SU-DHL-6 (cell line): Measurements from ENCODE around the gene MED12L.
A peak's percentile ranks its signal among the peaks of the same experiment; 100 is the strongest.

Experiments used
- H2AFZ ChIP-seq: fragments of 200-600 bp; sonication (generic); 2 replicates; pipeline ENCODE4 v1.6.1; 2014; ENCODE audit warnings: low read depth, mild to moderate bottlenecking, moderate library complexity, mixed read lengths, antibody characterized with exemption, low read length; ENCODE audit not compliant: severe bottlenecking
- H3F3A ChIP-seq: fragments of 200-600 bp; shearing (Covaris generic); 2 replicates; pipeline ENCODE4 v1.6.0; 2016; ENCODE audit warnings: antibody characterized with exemption, mild to moderate bottlenecking; ENCODE audit not compliant: insufficient read depth
- H3K27ac ChIP-seq: fragments of 200-600 bp; sonication (generic); 2 replicates; pipeline ENCODE4 v1.5.1; 2016; ENCODE audit warnings: low read depth, mild to moderate bottlenecking, low read length, moderate library complexity, mixed read lengths
- H3K27me3 ChIP-seq: fragments of 200-600 bp; sonication (generic), shearing (Covaris generic); 2 replicates; pipeline ENCODE4 v1.6.0; 2014; ENCODE audit warnings: mild to moderate bottlenecking, low read length
- H3K36me3 ChIP-seq: fragments of 200-600 bp; sonication (generic); 2 replicates; pipeline ENCODE4 v1.6.1; 2014; ENCODE audit warnings: mild to moderate bottlenecking, low read length, mixed read lengths
- H3K4me2 ChIP-seq: fragments of 300-600, 200-600 bp; shearing (Covaris generic), sonication (generic); 2 replicates; pipeline ENCODE4 v1.6.0; 2014; ENCODE audit warnings: low read length, low read depth, mild to moderate bottlenecking; ENCODE audit not compliant: poor library complexity, severe bottlenecking
- H3K4me3 ChIP-seq: fragments of 200-600 bp; sonication (generic); 2 replicates; pipeline ENCODE4 v1.5.1; 2014; ENCODE audit warnings: antibody characterized with exemption, low read length, mild to moderate bottlenecking, mixed read lengths; ENCODE audit not compliant: insufficient read depth, poor library complexity, severe bottlenecking
- H3K79me2 ChIP-seq: fragments of 200-600 bp; sonication (generic); 2 replicates; pipeline ENCODE4 v1.6.1; 2014; ENCODE audit warnings: mild to moderate bottlenecking, low read length, moderate library complexity; ENCODE audit not compliant: insufficient read depth
- H3K9ac ChIP-seq: fragments of 200-600 bp; sonication (generic); 2 replicates; pipeline ENCODE4 v1.7.0; 2014; ENCODE audit warnings: mild to moderate bottlenecking, low read length
- H3K9me2 ChIP-seq: fragments of 200-600 bp; sonication (generic); replicated peaks from 2 replicates; pipeline ENCODE4 v1.6.1; 2014; ENCODE audit warnings: low read length; ENCODE audit not compliant: insufficient read depth
- H3K9me3 ChIP-seq: fragments of 200-600 bp; sonication (generic); 2 replicates; pipeline ENCODE4 v1.6.1; 2014; ENCODE audit warnings: low read length, mixed read lengths; ENCODE audit not compliant: insufficient read depth
- H4K20me1 ChIP-seq: fragments of 200-600 bp; sonication (generic); 2 replicates; pipeline ENCODE4 v1.6.1; 2014; ENCODE audit warnings: low read depth, mild to moderate bottlenecking, antibody characterized with exemption, low read length, moderate library complexity, mixed read lengths
- EZH2phosphoT487 ChIP-seq: fragments of 200-600 bp; sonication (generic), shearing (Covaris generic); conservative IDR thresholded peaks from 2 replicates; pipeline ENCODE4 v1.6.1; 2018; ENCODE audit warnings: mild to moderate bottlenecking, antibody characterized with exemption, low read length, moderate library complexity, mixed read lengths
- TF ChIP-seq, protein P1 (sequence below): fragments of 200-600 bp; sonication (generic); IDR thresholded peaks from one replicate; pipeline ENCODE4 v1.5.1; 2017; ENCODE audit warnings: antibody characterized with exemption, mild to moderate bottlenecking, low read length, moderate library complexity; ENCODE audit not compliant: insufficient read depth, poor library complexity, severe bottlenecking

The MED12L gene

DNA sequence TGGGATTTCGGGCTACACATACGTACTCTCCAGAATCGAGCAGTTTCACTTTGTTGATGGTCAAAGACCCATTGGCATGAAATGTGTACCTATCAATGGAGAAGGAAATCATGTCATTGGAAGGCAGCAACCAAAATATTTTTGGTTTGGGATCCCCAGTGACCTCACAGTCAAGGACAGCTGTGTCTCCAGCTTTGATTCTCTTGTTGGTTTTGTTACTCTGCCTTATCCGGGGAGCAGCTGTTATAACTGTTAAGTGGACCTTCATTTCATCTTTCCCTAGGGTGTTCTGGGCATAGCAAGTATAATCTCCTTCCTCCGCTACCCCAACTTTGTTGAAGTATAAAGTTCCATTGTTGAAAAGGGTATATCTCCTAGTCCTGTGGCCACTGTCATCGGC lies 352.4 kb downstream of the MED12L start:
- Histone ChIP-seq H3K9me3 (no peaks in the 10 kb centered on the region), H2AFZ (no peak overlapping the region), H3F3A (0 out of 2 replicates have a peak, but pooled peaks cover 3% of the 10 kb centered on the region), H3K4me3 (no peak overlapping the region), H3K36me3 (no peaks in the 10 kb centered on the region), H3K9me2 (no peaks in the 10 kb centered on the region), H3K27me3 (no peaks in the 10 kb centered on the region), H3K79me2 (no peaks in the 10 kb centered on the region), H3K4me2 (no peak overlapping the region), H3K27ac (no peak overlapping the region), H3K9ac (no peak overlapping the region), H4K20me1 (no peaks in the 10 kb centered on the region)
- TF ChIP-seq, protein P1, sequence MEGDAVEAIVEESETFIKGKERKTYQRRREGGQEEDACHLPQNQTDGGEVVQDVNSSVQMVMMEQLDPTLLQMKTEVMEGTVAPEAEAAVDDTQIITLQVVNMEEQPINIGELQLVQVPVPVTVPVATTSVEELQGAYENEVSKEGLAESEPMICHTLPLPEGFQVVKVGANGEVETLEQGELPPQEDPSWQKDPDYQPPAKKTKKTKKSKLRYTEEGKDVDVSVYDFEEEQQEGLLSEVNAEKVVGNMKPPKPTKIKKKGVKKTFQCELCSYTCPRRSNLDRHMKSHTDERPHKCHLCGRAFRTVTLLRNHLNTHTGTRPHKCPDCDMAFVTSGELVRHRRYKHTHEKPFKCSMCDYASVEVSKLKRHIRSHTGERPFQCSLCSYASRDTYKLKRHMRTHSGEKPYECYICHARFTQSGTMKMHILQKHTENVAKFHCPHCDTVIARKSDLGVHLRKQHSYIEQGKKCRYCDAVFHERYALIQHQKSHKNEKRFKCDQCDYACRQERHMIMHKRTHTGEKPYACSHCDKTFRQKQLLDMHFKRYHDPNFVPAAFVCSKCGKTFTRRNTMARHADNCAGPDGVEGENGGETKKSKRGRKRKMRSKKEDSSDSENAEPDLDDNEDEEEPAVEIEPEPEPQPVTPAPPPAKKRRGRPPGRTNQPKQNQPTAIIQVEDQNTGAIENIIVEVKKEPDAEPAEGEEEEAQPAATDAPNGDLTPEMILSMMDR, result no peak
- no peak for TF ChIP-seq EZH2phosphoT487

- H2AFZ ChIP-seq, result no peak overlapping the region
- no peaks in the 10 kb centered on the region for H3K36me3 ChIP-seq
- no peak overlapping the region for H3K27ac ChIP-seq
- H3K9me2 ChIP-seq, result no peaks in the 10 kb centered on the region
- no peaks in the 10 kb centered on the region for H3K27me3 ChIP-seq
- H3K4me2 ChIP-seq, result no peak overlapping the region
- 0 out of 2 replicates have a peak, but pooled peaks cover 3% of the 10 kb centered on the region for H3F3A ChIP-seq
- no peak overlapping the region for H3K4me3 ChIP-seq
- no peaks in the 10 kb centered on the region for H4K20me1 ChIP-seq
- no peak overlapping the region for H3K9ac ChIP-seq
- no peaks in the 10 kb centered on the region for H3K79me2 ChIP-seq
- H3K9me3 ChIP-seq, result no peaks in the 10 kb centered on the region
- TF ChIP-seq EZH2phosphoT487, result no peak
- TF ChIP-seq, protein P1, result peak; percentile 56
Measured at GRCh38 chr3:151439652-151440125, 354.2 kb downstream of the MED12L start.

GRCh38 chr3:151440940-151441339 lies 355.5 kb downstream of the MED12L start:
- no peaks in the 10 kb centered on the region for H3K36me3 ChIP-seq
- 0 out of 2 replicates have a peak, but pooled peaks cover 3% of the 10 kb centered on the region for H3F3A ChIP-seq
- no peak overlapping the region for H3K4me2 ChIP-seq
- H3K4me3 ChIP-seq, result no peak overlapping the region
- H4K20me1 ChIP-seq, result no peaks in the 10 kb centered on the region
- H3K27ac ChIP-seq, result no peak overlapping the region
- H3K9me2 ChIP-seq, result no peaks in the 10 kb centered on the region
- no peaks in the 10 kb centered on the region for H3K27me3 ChIP-seq
- TF ChIP-seq, protein P1, result no peak
- TF ChIP-seq EZH2phosphoT487, result no peak
- H2AFZ ChIP-seq, result no peak overlapping the region
- H3K9ac ChIP-seq, result no peak overlapping the region
- H3K9me3 ChIP-seq, result no peaks in the 10 kb centered on the region
- H3K79me2 ChIP-seq, result no peaks in the 10 kb centered on the region
